Measurements from ENCODE around the gene LIMK2.
"Not testable (repeated sequence)": the region's sequence is repeated elsewhere in the genome, so short reads cannot be mapped to it uniquely, and the experiment has no call there.

LIMK2 gene

GRCh38 chr22:31290494-31291471, 78.7 kb downstream of the LIMK2 start:
- peak; percentile 81 for DNase-seq (ENCODE audit: low spot score)

- no peak for DNase-seq (ENCODE audit: low spot score)
Observed at GRCh38 chr22:31291481-31292235, 79.6 kb downstream of the LIMK2 start.

GRCh38 chr22:31292236-31292989, 80.3 kb downstream of the LIMK2 start, which contains the start of gene PIK3IP1:
PIK3IP1 (minus strand) TSS chr22:31292488; CDS start chr22:31292344, 144 bp downstream.
- DNase-seq (ENCODE audit: low spot score): peak; percentile 71

GRCh38 chr22:31295360-31295759, 83.3 kb downstream of the LIMK2 start:
- DNase-seq (ENCODE audit: low spot score): no peak

- peak; percentile 70 for DNase-seq (ENCODE audit: low spot score)
Observed at GRCh38 chr22:31295831-31296657, 83.9 kb downstream of the LIMK2 start.

GRCh38 chr22:31300896-31301295, 88.8 kb downstream of the LIMK2 start:
- no peak for DNase-seq (ENCODE audit: low spot score)

- DNase-seq (ENCODE audit: low spot score): no peak
Observed at GRCh38 chr22:31302006-31302405, 89.9 kb downstream of the LIMK2 start.

- DNase-seq (ENCODE audit: low spot score): no peak
Observed at GRCh38 chr22:31302537-31302936, 90.4 kb downstream of the LIMK2 start.

GRCh38 chr22:31305194-31305593, 93.1 kb downstream of the LIMK2 start:
- DNase-seq (ENCODE audit: low spot score): no peak

GRCh38 chr22:31308181-31308580, 96.1 kb downstream of the LIMK2 start:
- DNase-seq (ENCODE audit: low spot score): no peak

GRCh38 chr22:31313366-31314147, 101.5 kb downstream of the LIMK2 start:
- peak; percentile 40 for DNase-seq (ENCODE audit: low spot score)

- DNase-seq (ENCODE audit: low spot score): not testable (repeated sequence)
Observed at GRCh38 chr22:31314220-31314619, 102.1 kb downstream of the LIMK2 start.

GRCh38 chr22:31321421-31321820, 109.3 kb downstream of the LIMK2 start:
- DNase-seq (ENCODE audit: low spot score): no peak

- no peak for DNase-seq (ENCODE audit: low spot score)
Observed at GRCh38 chr22:31323578-31324550, 111.8 kb downstream of the LIMK2 start.

- no peak for DNase-seq (ENCODE audit: low spot score)
Observed at GRCh38 chr22:31326877-31327276, 114.8 kb downstream of the LIMK2 start.

- DNase-seq (ENCODE audit: low spot score): no peak
Observed at GRCh38 chr22:31327806-31328543, 115.9 kb downstream of the LIMK2 start.

GRCh38 chr22:31328544-31328960, 116.5 kb downstream of the LIMK2 start:
- no peak for DNase-seq (ENCODE audit: low spot score)

- DNase-seq (ENCODE audit: low spot score): no peak
Observed at GRCh38 chr22:31329029-31329428, 116.9 kb downstream of the LIMK2 start.
